Measurements from ENCODE around the gene HNF4A. TPM values are rescaled to one million over a fixed set of nuclear protein-coding genes. Genes with fewer than 3 reads are reported as not detected.
A peak's percentile ranks its signal among the peaks of the same experiment; 100 is the strongest.
"Not testable (repeated sequence)": the region's sequence is repeated elsewhere in the genome, so short reads cannot be mapped to it uniquely, and the experiment has no call there.

Gene HNF4A
- total RNA-seq, 1 donor = not detected

GRCh38 chr20:44319839-44320422 is 35.6 kb upstream of the HNF4A start:
- TF ChIP-seq CTCF (IDR thresholded peaks at IDR 0.05; ENCODE audit: insufficient read depth, low read depth, low read length) = no peak
- DNase-seq (ENCODE audit: low read depth) = peak; percentile 16
- H3K4me3 ChIP-seq (ENCODE audit: low read depth, low read length) = no peak overlapping the region

GRCh38 chr20:44324343-44324742 is 31.2 kb upstream of the HNF4A start:
- no peak overlapping the region for H3K4me3 ChIP-seq (ENCODE audit: low read depth, low read length)
- no peak for DNase-seq (ENCODE audit: low read depth)
- TF ChIP-seq CTCF (IDR thresholded peaks at IDR 0.05; ENCODE audit: insufficient read depth, low read depth, low read length) = no peak

- DNase-seq (ENCODE audit: low read depth) = no peak
- H3K4me3 ChIP-seq (ENCODE audit: low read depth, low read length) = no peak overlapping the region
- no peak for TF ChIP-seq CTCF (IDR thresholded peaks at IDR 0.05; ENCODE audit: insufficient read depth, low read depth, low read length)
These were observed 28.9 kb upstream of the HNF4A start for GRCh38 chr20:44326391-44327159.

GRCh38 chr20:44327748-44328147 is 27.8 kb upstream of the HNF4A start:
- H3K4me3 ChIP-seq (ENCODE audit: low read depth, low read length); DNase-seq (ENCODE audit: low read depth): not testable (repeated sequence)

- no peak overlapping the region for H3K4me3 ChIP-seq (ENCODE audit: low read depth, low read length)
- no peak for DNase-seq (ENCODE audit: low read depth)
- no peak for TF ChIP-seq CTCF (IDR thresholded peaks at IDR 0.05; ENCODE audit: insufficient read depth, low read depth, low read length)
These were observed 27.1 kb upstream of the HNF4A start for GRCh38 chr20:44328428-44328827.

- TF ChIP-seq CTCF (IDR thresholded peaks at IDR 0.05; ENCODE audit: insufficient read depth, low read depth, low read length) = no peak
These were observed 24.3 kb upstream of the HNF4A start for GRCh38 chr20:44331201-44331600.

GRCh38 chr20:44334306-44334705 is 21.2 kb upstream of the HNF4A start:
- H3K4me3 ChIP-seq (ENCODE audit: low read depth, low read length) = no peak overlapping the region
- TF ChIP-seq CTCF (IDR thresholded peaks at IDR 0.05; ENCODE audit: insufficient read depth, low read depth, low read length) = no peak
- no peak for DNase-seq (ENCODE audit: low read depth)

More at GRCh38 chr20:44331201-44331600, 24.3 kb upstream of the HNF4A start:
- H3K4me3 ChIP-seq (ENCODE audit: low read depth, low read length) = no peak overlapping the region
- DNase-seq (ENCODE audit: low read depth) = no peak
